IMR-90 (cell line): Measurements from ENCODE around the gene FCHSD2. TPM values are rescaled to one million over a fixed set of nuclear protein-coding genes. Genes with fewer than 3 reads are reported as not detected.

Experiments
- ATAC-seq: fragments of 200-7000 bp; cut with Tn5 transposase; 2 replicates; pipeline ENCODE4 v1.9.1; 2020; ENCODE audit warnings: low read depth, mild to moderate bottlenecking, moderate library complexity
- BruUV-seq: library from RNA; stranded (reverse); fragments of 400-500 nt; replicated peaks from 2 replicates; lab custom pipeline; 2021; lab: Mats Ljungman, UMichigan
- CTCF ChIA-PET: fragments of 300-600 bp; formaldehyde crosslinking; extraction: SDS; loops from one replicate; lab custom pipeline; 2021; ENCODE audit warnings: antibody characterized with exemption; lab: Yijun Ruan, JAX
- POLR2A ChIA-PET: fragments of 300-600 bp; sonication (Branson Sonifier 250); formaldehyde crosslinking; loops from one replicate; lab custom pipeline; 2022; ENCODE audit warnings: antibody characterized with exemption; ENCODE audit not compliant: unreplicated experiment; lab: Charles Lee
- DNase-seq: peaks from one replicate; pipeline ENCODE4 v3.0.0; 2013
- H2AFZ ChIP-seq: replicated peaks from 2 replicates; pipeline ENCODE3; 2013; ENCODE audit warnings: low read length, mild to moderate bottlenecking; ENCODE audit not compliant: poor library complexity
- H2AK5ac ChIP-seq: 2 replicates; pipeline ENCODE4 v1.6.1; 2013; ENCODE audit warnings: low read depth, low read length, inconsistent platforms
- H2AK9ac ChIP-seq: replicated peaks from 2 replicates; pipeline ENCODE3; 2013; ENCODE audit warnings: mild to moderate bottlenecking, low read depth, low read length, moderate library complexity; ENCODE audit not compliant: poor library complexity
- H2BK120ac ChIP-seq: 2 replicates; pipeline ENCODE4 v1.6.1; 2013; ENCODE audit warnings: low read depth, low read length, inconsistent platforms
- H2BK15ac ChIP-seq: 3 replicates; pipeline ENCODE4 v1.6.1; 2013; ENCODE audit warnings: low read depth, low read length, inconsistent platforms
- H2BK20ac ChIP-seq: 2 replicates; pipeline ENCODE4 v1.6.1; 2013; ENCODE audit warnings: low read depth, mild to moderate bottlenecking, inconsistent platforms, low read length, moderate library complexity
- H2BK5ac ChIP-seq: 2 replicates; pipeline ENCODE4 v1.6.1; 2013; ENCODE audit warnings: mild to moderate bottlenecking, low read depth, low read length, inconsistent platforms; ENCODE audit not compliant: poor library complexity, severe bottlenecking
- H3K14ac ChIP-seq: replicated peaks from 2 replicates; pipeline ENCODE4 v1.6.1; 2013; ENCODE audit warnings: low read depth, low read length, inconsistent platforms
- H3K18ac ChIP-seq: 2 replicates; pipeline ENCODE4 v1.6.1; 2013; ENCODE audit warnings: low read depth, low read length, control low read depth
- H3K23ac ChIP-seq: 2 replicates; pipeline ENCODE4 v1.6.1; 2013; ENCODE audit warnings: low read depth, low read length, inconsistent platforms
- H3K27ac ChIP-seq: 2 replicates; pipeline ENCODE4 v1.5.1; 2013; ENCODE audit warnings: mild to moderate bottlenecking, control low read depth, low read length; ENCODE audit not compliant: insufficient read depth
- H3K27me3 ChIP-seq: 2 replicates; pipeline ENCODE4 v1.6.1; 2013; ENCODE audit warnings: low read length; ENCODE audit not compliant: control insufficient read depth, insufficient read depth
- H3K36me3 ChIP-seq: 2 replicates; pipeline ENCODE4 v1.6.1; 2013; ENCODE audit warnings: low read length, mixed read lengths; ENCODE audit not compliant: control insufficient read depth, insufficient read depth
- H3K4ac ChIP-seq: 2 replicates; pipeline ENCODE4 v1.6.1; 2013; ENCODE audit warnings: low read depth, low read length, inconsistent platforms
- H3K4me1 ChIP-seq: 2 replicates; pipeline ENCODE4 v1.6.1; 2013; ENCODE audit warnings: low read length, mixed read lengths; ENCODE audit not compliant: control insufficient read depth, insufficient read depth
- H3K4me2 ChIP-seq: 2 replicates; pipeline ENCODE4 v1.6.1; 2013; ENCODE audit warnings: low read depth, mild to moderate bottlenecking, control low read depth, low read length, moderate library complexity
- H3K4me3 ChIP-seq: 2 replicates; pipeline ENCODE4 v1.5.1; 2013; ENCODE audit warnings: low read depth, mild to moderate bottlenecking, control low read depth, low read length, moderate library complexity; ENCODE audit not compliant: insufficient read depth
- H3K56ac ChIP-seq: 2 replicates; pipeline ENCODE4 v1.6.1; 2013; ENCODE audit warnings: low read length, inconsistent platforms; ENCODE audit not compliant: insufficient read depth; ENCODE audit errors: extremely low read depth
- H3K79me1 ChIP-seq, 2 experiments: 2 replicates each; pipeline ENCODE4 v1.6.1; 2013; ENCODE audit warnings: low read length in 2 of 2, inconsistent platforms in 1 of 2, low read depth in 1 of 2
- H3K9ac ChIP-seq: 2 replicates; pipeline ENCODE4 v1.6.1; 2013; ENCODE audit warnings: low read depth, low read length, control low read depth
- H3K9me1 ChIP-seq: 2 replicates; pipeline ENCODE4 v1.6.1; 2013; ENCODE audit warnings: low read length, inconsistent platforms; ENCODE audit not compliant: insufficient read depth
- H3K9me3 ChIP-seq: 2 replicates; pipeline ENCODE4 v1.6.1; 2013; ENCODE audit warnings: low read length; ENCODE audit not compliant: control insufficient read depth, insufficient read depth
- H4K20me1 ChIP-seq: 2 replicates; pipeline ENCODE4 v1.6.1; 2013; ENCODE audit warnings: low read length, inconsistent platforms; ENCODE audit not compliant: insufficient read depth
- H4K5ac ChIP-seq: 2 replicates; pipeline ENCODE4 v1.6.1; 2013; ENCODE audit warnings: mild to moderate bottlenecking, low read depth, low read length, control low read depth
- H4K8ac ChIP-seq, 2 experiments: 2 replicates each; pipeline ENCODE4 v1.6.1; 2013; ENCODE audit warnings: low read depth in 2 of 2, low read length in 2 of 2, control low read depth in 1 of 2, inconsistent platforms in 1 of 2
- H4K91ac ChIP-seq: 2 replicates; pipeline ENCODE4 v1.6.1; 2013; ENCODE audit warnings: low read depth, low read length, inconsistent platforms; ENCODE audit not compliant: insufficient read depth
- BHLHE40 ChIP-seq: fragments of 150-350 bp; IDR thresholded peaks from 2 replicates; pipeline ENCODE4 v1.6.1; 2016; ENCODE audit warnings: mild to moderate bottlenecking, low read depth, low read length
- RAD21 ChIP-seq: IDR thresholded peaks from 2 replicates; pipeline ENCODE4 v1.6.1; 2012; ENCODE audit warnings: low read length, improper control_type of control experiment
- WGBS, 2 experiments: methylation state at CpG; one replicate each; pipeline versions ENCODE4 v1.1.5 to v1.1.7; 2013; ENCODE audit warnings: missing lambda C conversion rate in 2 of 2; ENCODE audit not compliant: insufficient read length in 1 of 2; ENCODE audit errors: extremely low coverage in 2 of 2; 5-methylcytosine and 5-hydroxymethylcytosine counted together
- dilution Hi-C: fragments of 300-500 bp; cut with HindIII; formaldehyde crosslinking; loops from one replicate; pipeline ENCODE4 v1.14.3; 2018; ENCODE audit warnings: low sequenced_read_pairs; ENCODE audit not compliant: unreplicated experiment
- in situ Hi-C: fragments of 300-500 bp; cut with MboI; formaldehyde crosslinking; loops from 3 replicates; pipeline ENCODE4 v1.14.3; 2019; ENCODE audit warnings: low sequenced_read_pairs, inconsistent platforms, mixed read lengths
- intact Hi-C: fragments of 100-400 bp; cut with micrococcal nuclease; formaldehyde crosslinking; loops from 2 replicates; pipeline ENCODE4 v1.10.0; 2022
- polyA plus RNA-seq, 3 experiments: library from polyadenylated mRNA; depleted of rRNA; stranded (reverse); fragments of >200 nt; gene quantifications; 2 replicates each; pipeline ENCODE4 v1.2.3, GENCODE V29; 2012; ENCODE audit warnings: low replicate concordance in 1 of 3
- total RNA-seq: library from RNA; depleted of rRNA; stranded (reverse); fragments of >200 nt; gene quantifications from 2 replicates; pipeline ENCODE4 v1.2.3, GENCODE V29; 2012
- TF ChIP-seq, protein P1 (sequence below): fragments of 150-350 bp; IDR thresholded peaks from 2 replicates; pipeline ENCODE4 v1.6.1; 2017; ENCODE audit warnings: mild to moderate bottlenecking, antibody characterized with exemption, low read length, low read depth

The FCHSD2 gene
- total and polyA plus RNA-seq, 2 of the 4 experiments (the other 2 are of a cell fraction), result 5.9 to 18.7 TPM

DNA sequence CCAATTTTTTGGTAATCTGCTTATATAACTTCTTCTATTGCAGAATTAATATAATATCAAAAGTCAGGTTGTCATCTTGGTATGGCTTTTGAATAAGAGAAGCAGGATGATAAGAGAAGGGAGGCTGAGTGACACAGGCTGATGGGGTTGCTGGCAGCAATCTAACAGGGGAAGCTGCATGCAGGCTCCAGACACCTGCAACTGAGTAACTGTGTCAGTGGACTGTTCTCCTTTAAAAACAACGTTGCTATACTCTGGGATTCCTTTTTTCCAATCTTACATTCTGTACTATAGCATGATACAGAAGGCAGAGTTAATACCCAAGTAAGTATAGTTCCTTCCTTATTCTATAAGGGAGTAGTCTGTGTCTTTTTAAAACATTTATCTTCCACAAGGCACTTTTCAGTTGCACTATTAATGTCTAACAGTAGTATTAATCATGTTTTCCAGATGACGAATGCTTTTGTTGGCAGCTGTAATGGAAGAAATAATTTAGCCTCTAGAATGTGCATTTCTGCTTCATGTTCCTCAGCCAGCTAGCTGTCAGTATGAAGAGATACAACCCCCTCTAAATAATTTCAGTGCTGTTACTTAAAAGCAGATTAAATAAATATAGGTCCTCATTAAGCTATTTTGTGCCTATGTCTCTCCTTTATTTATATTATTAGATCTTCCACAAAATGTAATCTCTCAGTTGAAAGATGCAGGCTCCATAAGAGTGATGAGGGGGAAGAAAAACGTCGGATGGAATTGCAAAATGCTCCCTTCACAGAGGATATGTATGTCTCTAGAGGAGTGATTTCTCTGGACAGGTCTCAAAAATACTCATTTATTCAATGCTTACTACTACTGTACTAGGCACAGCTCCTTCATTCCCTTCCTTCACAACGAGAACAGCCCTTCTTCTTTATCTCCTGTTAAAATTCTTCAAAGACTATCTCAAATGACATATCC, 277.1 kb downstream of the FCHSD2 start:
- Histone ChIP-seq H4K5ac (no peak overlapping the region), H4K20me1 (no peaks in the 10 kb centered on the region), H3K79me1 (peaks cover 4 to 12% of the 10 kb centered on the region in 2 experiments; a peak in 3 of 4 replicates), H3K14ac (no peak overlapping the region), H2AFZ (no peak overlapping the region), H3K9ac (no peak overlapping the region), H3K18ac (no peak overlapping the region), H3K9me1 (peaks cover 3% of the 10 kb centered on the region; the same call in 1 of the 2 replicates), H2BK20ac (no peak overlapping the region), H3K4me2 (no peak overlapping the region), H2BK5ac (no peak overlapping the region), H4K91ac (no peak overlapping the region), H3K27me3 (no peaks in the 10 kb centered on the region), H2AK9ac (no peak overlapping the region), H3K23ac (no peak overlapping the region), H2BK120ac (no peak overlapping the region), H2AK5ac (no peak overlapping the region), H3K4me1 (no peaks in the 10 kb centered on the region; the same call in 1 of the 2 replicates), H2BK15ac (no peak overlapping the region), H4K8ac (no peak overlapping the region), H3K36me3 (peaks cover 2% of the 10 kb centered on the region), H3K9me3 (no peaks in the 10 kb centered on the region), H3K4ac (no peak overlapping the region), H3K4me3 (no peak overlapping the region), H3K27ac (no peak overlapping the region), H3K56ac (no peak overlapping the region)
- ChIA-PET CTCF (interaction anchor here (1.0 kb wide), 1 partner anchor 18 kb away, joined by 5 read pairs; no protein-coding TSS in a partner anchor), POLR2A (no interaction called here)
- TF ChIP-seq BHLHE40 (no peak), RAD21 (no peak)
- TF ChIP-seq, protein P1, sequence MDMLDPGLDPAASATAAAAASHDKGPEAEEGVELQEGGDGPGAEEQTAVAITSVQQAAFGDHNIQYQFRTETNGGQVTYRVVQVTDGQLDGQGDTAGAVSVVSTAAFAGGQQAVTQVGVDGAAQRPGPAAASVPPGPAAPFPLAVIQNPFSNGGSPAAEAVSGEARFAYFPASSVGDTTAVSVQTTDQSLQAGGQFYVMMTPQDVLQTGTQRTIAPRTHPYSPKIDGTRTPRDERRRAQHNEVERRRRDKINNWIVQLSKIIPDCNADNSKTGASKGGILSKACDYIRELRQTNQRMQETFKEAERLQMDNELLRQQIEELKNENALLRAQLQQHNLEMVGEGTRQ, result no peak
- intact Hi-C loops (loop anchor here (5.0 kb wide), 1 partner anchor 32 kb away; no protein-coding TSS in a partner anchor), in situ Hi-C loops (no loop called here), dilution Hi-C loops (no loop called here)
- ATAC-seq (peak; percentile 54), DNase-seq (peak; percentile 46)
- BruUV-seq, result no TSS peak
- no CpG with 5 or more reads among the region's 5 CpGs for WGBS, 2 experiments
